HG02970 (cell line): Measurements from ENCODE around the gene DNAJA1.
"Not testable (repeated sequence)": the region's sequence is repeated elsewhere in the genome, so short reads cannot be mapped to it uniquely, and the experiment has no call there.

ENCODE experiments used
- ATAC-seq: cut with Tn5 transposase; IDR thresholded peaks from one replicate; pipeline ENCODE4 v1.9.1; 2021; ENCODE audit warnings: mild to moderate bottlenecking, moderate library complexity, moderate number of reproducible peaks; ENCODE audit not compliant: unreplicated experiment, low FRiP score

DNAJA1 gene

GRCh38 chr9:33080534-33080933, 55.5 kb downstream of the DNAJA1 start:
- ATAC-seq: no peak

DNA sequence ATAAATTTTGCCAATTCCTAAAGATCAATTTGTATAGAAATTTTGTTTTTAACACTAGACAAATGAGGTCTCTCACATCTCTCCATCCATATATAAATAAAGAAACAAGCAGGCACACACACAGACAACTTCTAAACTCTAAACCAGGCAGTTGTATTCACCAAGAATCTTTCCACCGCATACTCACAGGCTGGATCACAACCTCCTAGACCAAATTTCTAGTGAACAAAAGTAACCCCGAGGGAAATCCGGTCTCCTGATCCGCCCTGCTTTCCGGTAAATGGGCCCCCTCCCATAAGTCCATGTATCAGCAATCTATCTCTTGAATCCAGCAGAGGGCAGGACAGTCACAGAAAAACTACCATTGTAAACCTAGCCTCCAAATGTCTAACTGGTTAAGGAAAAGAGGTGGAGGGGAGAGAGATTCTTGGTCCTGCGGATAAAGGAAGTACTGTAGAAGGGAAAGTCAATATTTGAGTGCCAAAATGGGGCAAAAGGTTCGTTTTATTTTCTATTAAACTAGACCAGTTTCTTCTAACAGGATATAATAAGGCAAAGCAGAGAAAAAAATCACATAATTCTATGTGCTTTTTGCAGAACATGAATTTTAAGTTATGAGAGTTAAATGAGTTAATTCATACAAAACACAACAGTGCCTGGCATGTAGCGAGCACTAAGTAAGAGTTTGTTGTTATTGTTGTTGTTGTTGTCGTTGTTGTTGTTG, 56.2 kb downstream of the DNAJA1 start:
- ATAC-seq: no peak

DNA sequence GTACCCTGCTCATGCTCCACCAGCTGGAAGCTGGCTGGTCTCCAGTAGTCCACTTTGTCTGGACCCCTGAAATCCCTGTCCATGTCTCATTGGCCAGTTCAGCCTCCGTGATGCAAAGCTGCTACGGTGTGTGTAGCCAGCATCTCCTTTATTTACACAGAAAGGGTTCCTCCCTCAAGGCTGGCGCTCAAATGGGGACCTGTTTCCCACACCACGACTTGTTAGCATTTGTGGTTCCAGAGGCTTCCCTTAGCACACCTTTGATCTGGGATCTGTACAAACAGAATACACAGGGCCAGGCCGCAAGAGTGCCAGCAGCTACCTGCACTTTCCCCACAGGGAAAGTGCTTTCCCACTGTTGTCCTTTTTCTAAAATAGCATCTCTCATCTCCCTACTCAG, 57.1 kb downstream of the DNAJA1 start:
- no peak for ATAC-seq

- ATAC-seq: no peak
These were observed 57.7 kb downstream of the DNAJA1 start for GRCh38 chr9:33082538-33083326.

GRCh38 chr9:33085672-33086071, 60.6 kb downstream of the DNAJA1 start:
- ATAC-seq: not testable (repeated sequence)
